ENCODE measurements around the gene GOLGA6L10. TPM values are rescaled to one million over a fixed set of nuclear protein-coding genes. Genes with fewer than 3 reads are reported as not detected.
"Not testable (repeated sequence)": the region's sequence is repeated elsewhere in the genome, so short reads cannot be mapped to it uniquely, and the experiment has no call there.

Gene GOLGA6L10
- total RNA-seq, 4 donors from 2014 or later = 0.33 to 1.7 (median 0.99) TPM

- H3K36me3 ChIP-seq; H3K9me3 ChIP-seq; H3K4me3 ChIP-seq; H3K27me3 ChIP-seq; intact Hi-C loops (cut with DNase I); H3K27ac ChIP-seq (replicated peaks in 1 of 4); DNase-seq (ENCODE audit: extremely low spot score): not testable (repeated sequence)
- H3K4me1 ChIP-seq = peaks cover 0 to 12% (median 3%) of the 10 kb centered on the region in 4 donors
- WGBS = 84% methylated on average over 14 of the region's 43 CpGs
Observed at GRCh38 chr15:82333603-82334553, 15.4 kb downstream of the GOLGA6L10 start.

- H3K36me3 ChIP-seq; DNase-seq (ENCODE audit: extremely low spot score); H3K4me3 ChIP-seq; intact Hi-C loops (cut with DNase I); H3K9me3 ChIP-seq; H3K27ac ChIP-seq (replicated peaks in 1 of 4); H3K27me3 ChIP-seq: not testable (repeated sequence)
- peaks cover 0 to 12% (median 3%) of the 10 kb centered on the region in 4 donors for H3K4me1 ChIP-seq
- no CpG with 5 or more reads among the region's 13 CpGs for WGBS
Observed at GRCh38 chr15:82332711-82333602, 16.3 kb downstream of the GOLGA6L10 start.

GRCh38 chr15:82331576-82332304 is 17.5 kb downstream of the GOLGA6L10 start:
- H3K4me1 ChIP-seq = peaks cover 0 to 12% (median 3%) of the 10 kb centered on the region in 4 donors
- H3K9me3 ChIP-seq; DNase-seq (ENCODE audit: extremely low spot score); H3K27me3 ChIP-seq; H3K27ac ChIP-seq (replicated peaks in 1 of 4); H3K4me3 ChIP-seq; intact Hi-C loops (cut with DNase I); H3K36me3 ChIP-seq: not testable (repeated sequence)
- 57% methylated on average over 1 of the region's 3 CpGs for WGBS

GRCh38 chr15:82330921-82331320 is 18.4 kb downstream of the GOLGA6L10 start:
- intact Hi-C loops (cut with DNase I); H3K27me3 ChIP-seq; H3K4me3 ChIP-seq; H3K27ac ChIP-seq (replicated peaks in 1 of 4); H3K9me3 ChIP-seq; H3K36me3 ChIP-seq; DNase-seq (ENCODE audit: extremely low spot score): not testable (repeated sequence)
- no CpG with 5 or more reads among the region's 11 CpGs for WGBS
- peaks cover 0 to 12% (median 3%) of the 10 kb centered on the region in 4 donors for H3K4me1 ChIP-seq

- DNase-seq (ENCODE audit: extremely low spot score); H3K4me3 ChIP-seq; H3K36me3 ChIP-seq; H3K9me3 ChIP-seq; H3K27me3 ChIP-seq; H3K27ac ChIP-seq (replicated peaks in 1 of 4); intact Hi-C loops (cut with DNase I): not testable (repeated sequence)
- WGBS = no CpG with 5 or more reads among the region's 13 CpGs
- H3K4me1 ChIP-seq = peaks cover 0 to 12% (median 3%) of the 10 kb centered on the region in 4 donors
Observed at GRCh38 chr15:82329039-82329438, 20.2 kb downstream of the GOLGA6L10 start.

- not testable (repeated sequence) for DNase-seq (ENCODE audit: extremely low spot score)
Observed at GRCh38 chr15:82327372-82327771, 21.9 kb downstream of the GOLGA6L10 start.

GRCh38 chr15:82326896-82327295 is 22.4 kb downstream of the GOLGA6L10 start:
- H3K27me3 ChIP-seq; H3K4me1 ChIP-seq; H3K27ac ChIP-seq (replicated peaks in 1 of 4); H3K9me3 ChIP-seq; intact Hi-C loops (cut with DNase I); H3K36me3 ChIP-seq; DNase-seq (ENCODE audit: extremely low spot score); H3K4me3 ChIP-seq: not testable (repeated sequence)
- no CpG with 5 or more reads among the region's 23 CpGs for WGBS

More at GRCh38 chr15:82327372-82327771, 21.9 kb downstream of the GOLGA6L10 start:
- H3K36me3 ChIP-seq; H3K4me1 ChIP-seq; H3K9me3 ChIP-seq; H3K27ac ChIP-seq (replicated peaks in 1 of 4); H3K27me3 ChIP-seq; H3K4me3 ChIP-seq; intact Hi-C loops (cut with DNase I): not testable (repeated sequence)
- no CpG with 5 or more reads among the region's 10 CpGs for WGBS

GRCh38 chr15:82325646-82326045 is 23.6 kb downstream of the GOLGA6L10 start:
- H3K9me3 ChIP-seq; H3K36me3 ChIP-seq; H3K27ac ChIP-seq (replicated peaks in 1 of 4); DNase-seq (ENCODE audit: extremely low spot score); H3K27me3 ChIP-seq; H3K4me3 ChIP-seq; H3K4me1 ChIP-seq; intact Hi-C loops (cut with DNase I): not testable (repeated sequence)
- WGBS = no CpG with 5 or more reads among the region's 10 CpGs

GRCh38 chr15:82324831-82325230 is 24.4 kb downstream of the GOLGA6L10 start:
- H3K27ac ChIP-seq (replicated peaks in 1 of 4) = not testable (repeated sequence)

GRCh38 chr15:82322488-82322887 is 26.8 kb downstream of the GOLGA6L10 start:
- H3K4me1 ChIP-seq; H3K27ac ChIP-seq (replicated peaks in 1 of 4); H3K4me3 ChIP-seq; H3K9me3 ChIP-seq; DNase-seq (ENCODE audit: extremely low spot score); H3K27me3 ChIP-seq; H3K36me3 ChIP-seq; intact Hi-C loops (cut with DNase I): not testable (repeated sequence)
- no CpG with 5 or more reads among the region's 10 CpGs for WGBS

More at GRCh38 chr15:82324831-82325230, 24.4 kb downstream of the GOLGA6L10 start:
- H3K27me3 ChIP-seq; H3K4me3 ChIP-seq; H3K4me1 ChIP-seq; intact Hi-C loops (cut with DNase I); H3K9me3 ChIP-seq; H3K36me3 ChIP-seq; DNase-seq (ENCODE audit: extremely low spot score): not testable (repeated sequence)
- WGBS = 60% methylated on average over 1 of the region's 6 CpGs

- DNase-seq (ENCODE audit: extremely low spot score); H3K36me3 ChIP-seq; H3K27ac ChIP-seq (replicated peaks in 1 of 4); H3K9me3 ChIP-seq; H3K4me1 ChIP-seq; intact Hi-C loops (cut with DNase I); H3K27me3 ChIP-seq; H3K4me3 ChIP-seq: not testable (repeated sequence)
- WGBS = no CpG with 5 or more reads among the region's 6 CpGs
Observed at GRCh38 chr15:82320861-82321260, 28.4 kb downstream of the GOLGA6L10 start.

All from esophagus muscularis mucosa (tissue), 4 donors.